Uterus (tissue), 2 donors: ENCODE results near the gene SORL1.

Experiments
- CTCF ChIP-seq, 4 experiments: fragments of 200-600 bp in 2 of 4; fragments of 450-650 bp in 2 of 4; sonication (generic) in 2 of 4; IDR thresholded peaks; one replicate each; pipeline ENCODE4 v1.5.1; 2016 to 2019; ENCODE audit warnings: antibody characterized with exemption in 4 of 4, mild to moderate bottlenecking in 2 of 4, moderate library complexity in 1 of 4
- POLR2A ChIP-seq, 2 donors: fragments of 450-650 bp; IDR thresholded peaks; one replicate each; pipeline ENCODE4 v1.6.1; 2016; ENCODE audit warnings: antibody characterized with exemption in 2 of 2, mild to moderate bottlenecking in 1 of 2, moderate library complexity in 1 of 2

DNA sequence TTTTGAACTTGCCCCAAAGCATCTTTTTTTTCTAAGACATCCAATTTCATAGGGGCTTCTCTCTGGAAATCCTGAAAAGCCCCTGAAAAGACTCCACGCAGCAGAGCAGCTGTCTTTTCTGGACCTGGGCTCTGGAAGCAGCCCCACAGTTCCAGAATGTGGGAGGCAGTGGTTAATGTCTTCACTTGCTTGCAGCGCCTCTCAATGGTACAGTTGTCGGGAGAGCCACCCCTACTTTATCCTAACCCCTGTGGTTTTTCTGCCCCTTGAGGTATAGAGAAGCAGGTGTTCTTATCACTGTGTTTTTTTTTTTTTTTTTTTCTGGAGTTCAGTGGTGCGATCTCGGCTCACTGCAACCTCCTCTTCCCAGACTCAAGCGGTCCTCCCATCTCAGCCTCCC lies 84.0 kb downstream of the SORL1 start:
- TF ChIP-seq CTCF (IDR thresholded peaks at IDR 0.05) (no peak), POLR2A (IDR thresholded peaks at IDR 0.05) (no peak)
